A549 treated with AZD2906 at 1 μM for 4 hours (cell line): ENCODE data around the gene F11. TPM values are rescaled to one million over a fixed set of nuclear protein-coding genes. Genes with fewer than 3 reads are reported as not detected.

Experiments used
- total RNA-seq: library from RNA; stranded (reverse); fragments of 200-300 nt; extraction: Qiagen RNA extraction; gene quantifications from 5 replicates; pipeline ENCODE4 v1.2.3, GENCODE V29; 2022

Gene F11
- total RNA-seq = not detected in 5 replicates

GRCh38 chr4:186265683-186266652 lies at the start of gene F11:
Gene F11 (plus strand): TSS chr4:186266189. CDS start chr4:186267137, 948 bp downstream.

GRCh38 chr4:186227221-186227620 lies 38.8 kb upstream of the F11 start, which contains the start of gene KLKB1:
Gene KLKB1 (plus strand): TSS chr4:186227507. CDS start chr4:186228196, 689 bp downstream.

Other genes starting within 250 kb of the F11 start
- 0.15 to 0.50 TPM (median 0.32 TPM) in 5 replicates for gene TLR3, start 197.0 kb upstream of the F11 start, total RNA-seq
- gene FAM149A, start 161.5 kb upstream of the F11 start, total RNA-seq = 1.2 to 1.8 TPM (median 1.4 TPM) in 5 replicates
- 2.5 to 3.5 TPM (median 3.1 TPM) in 5 replicates for gene CYP4V2, start 74.6 kb upstream of the F11 start, total RNA-seq
- not detected in 5 replicates for gene KLKB1, start 38.7 kb upstream of the F11 start, total RNA-seq